Hypothalamus (tissue), 51 donors: Measurements from ENCODE around the gene DIP2B.
"Not testable (repeated sequence)": the region's sequence is repeated elsewhere in the genome, so short reads cannot be mapped to it uniquely, and the experiment has no call there.

Experiments
- DNase-seq, 51 donors: peaks; one replicate each; lab custom pipeline; 2025; lab: John Stamatoyannopoulos, UW

Gene DIP2B

GRCh38 chr12:50546441-50547318 is 41.9 kb downstream of the DIP2B start:
- no peak for DNase-seq

DNA sequence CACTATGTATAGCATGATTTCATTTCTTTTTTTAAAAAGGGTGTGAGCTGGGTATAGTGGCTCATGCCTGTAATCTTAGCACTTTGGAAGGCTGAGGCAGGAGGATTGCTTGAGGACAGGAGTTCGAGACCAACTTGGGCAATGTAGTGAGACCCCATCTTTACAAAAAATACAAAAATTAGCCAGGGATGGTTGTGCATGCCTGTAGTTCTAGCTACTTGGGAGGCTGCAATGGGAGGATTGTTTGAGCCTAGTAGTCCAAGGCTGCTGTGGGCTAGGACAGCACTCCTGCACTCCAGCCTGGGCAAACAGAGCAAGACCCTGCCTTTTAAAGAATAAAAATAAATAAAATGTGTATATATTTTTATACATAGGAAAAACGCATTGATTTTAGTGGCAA is 43.0 kb downstream of the DIP2B start:
- no peak for DNase-seq

GRCh38 chr12:50549885-50550284 is 45.1 kb downstream of the DIP2B start:
- DNase-seq: no peak

DNA sequence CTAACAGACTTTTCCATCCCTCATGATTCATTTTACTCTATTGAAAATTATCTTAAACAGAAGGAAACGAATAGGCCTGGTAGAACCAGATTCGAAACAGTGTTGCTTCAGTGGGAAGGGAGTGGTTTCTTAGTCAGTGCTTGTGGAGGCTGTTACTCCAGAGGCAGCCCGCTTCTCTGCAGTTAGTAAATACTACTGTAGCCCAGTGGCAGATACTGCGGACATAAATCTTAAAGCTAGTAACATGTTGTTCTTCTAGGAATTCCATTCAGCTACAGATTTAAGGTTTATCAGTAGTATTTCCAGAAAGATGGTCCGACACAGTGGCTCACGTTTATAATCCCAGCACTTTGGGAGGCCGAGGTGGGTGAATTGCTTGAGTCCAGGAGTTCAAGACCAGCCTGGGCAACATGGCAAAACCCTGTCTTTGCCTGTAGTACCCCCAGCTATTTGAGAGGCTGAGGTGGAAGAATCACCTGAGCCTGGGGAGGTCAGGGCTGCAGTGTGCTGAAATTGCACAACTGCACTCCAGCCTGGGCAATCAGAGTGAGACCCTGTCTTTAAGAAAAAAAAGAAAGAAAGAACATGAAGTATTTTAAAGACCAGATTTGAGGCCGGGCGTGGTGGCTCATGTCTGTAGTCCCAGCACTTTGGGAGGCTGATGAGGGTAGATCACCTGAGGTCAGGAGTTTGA is 45.9 kb downstream of the DIP2B start:
- no peak for DNase-seq

GRCh38 chr12:50551866-50552265 is 47.1 kb downstream of the DIP2B start:
- no peak for DNase-seq

- DNase-seq: no peak
Measured at GRCh38 chr12:50554651-50555050, 49.9 kb downstream of the DIP2B start.

GRCh38 chr12:50555471-50555885 is 50.7 kb downstream of the DIP2B start:
- DNase-seq: no peak

- DNase-seq: no peak
Measured at GRCh38 chr12:50556273-50556672, 51.5 kb downstream of the DIP2B start.

DNA sequence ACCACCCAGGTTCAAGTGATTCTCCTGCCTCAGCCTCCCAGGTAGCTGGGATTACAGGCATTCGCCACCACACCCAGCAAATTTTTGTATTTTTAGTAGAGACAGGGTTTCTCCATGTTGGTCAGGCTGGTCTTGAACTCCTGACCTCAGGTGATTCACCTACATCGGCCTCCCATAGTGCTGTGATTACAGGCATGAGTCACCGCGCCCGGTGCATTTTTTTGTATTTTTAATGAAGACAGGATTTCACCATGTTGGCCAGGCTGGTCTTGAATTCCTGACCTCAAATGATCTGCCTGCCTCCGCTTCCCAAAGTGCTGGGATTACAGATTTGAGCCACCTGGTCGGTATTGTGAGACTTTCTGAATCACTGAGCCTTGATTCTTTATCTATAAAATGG is 52.0 kb downstream of the DIP2B start:
- not testable (repeated sequence) for DNase-seq

DNA sequence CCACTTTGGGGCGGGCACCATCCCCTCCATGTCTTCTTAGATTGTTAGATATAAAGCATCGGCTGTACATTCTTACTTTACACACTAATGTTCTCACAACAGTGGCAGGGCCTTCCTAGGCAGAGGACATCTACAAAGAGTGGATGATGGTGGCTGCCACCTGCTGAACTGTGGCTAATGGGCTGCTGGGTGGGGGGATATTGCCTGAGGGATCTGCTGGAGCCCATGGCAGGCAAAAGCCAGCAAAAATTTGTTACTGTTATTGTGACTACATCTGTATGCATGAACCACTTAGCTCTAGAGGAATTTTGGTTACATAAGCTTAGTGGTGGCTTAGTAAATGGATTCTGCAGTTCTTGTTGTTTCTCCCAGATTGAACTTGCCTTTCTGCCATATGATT is 52.6 kb downstream of the DIP2B start:
- no peak for DNase-seq

DNA sequence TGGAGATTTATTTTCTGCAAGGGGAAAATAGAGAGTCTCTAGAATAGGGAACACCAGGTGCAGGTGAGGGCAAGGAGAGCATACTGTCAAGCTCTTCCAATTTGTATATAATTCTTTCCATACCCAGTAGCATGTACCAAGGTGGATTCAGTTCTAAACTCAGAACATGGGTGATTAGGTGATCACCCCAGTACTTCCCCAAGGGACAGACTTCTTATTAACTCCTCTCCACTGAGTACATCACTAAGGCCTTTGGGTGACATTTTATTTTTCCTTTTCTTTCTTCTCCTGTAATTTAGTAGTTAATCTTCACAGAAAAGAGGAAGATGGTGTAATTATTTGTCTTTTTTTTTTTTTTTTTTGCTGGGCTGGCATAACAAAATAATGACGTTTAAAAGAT is 54.2 kb downstream of the DIP2B start:
- DNase-seq: no peak

DNA sequence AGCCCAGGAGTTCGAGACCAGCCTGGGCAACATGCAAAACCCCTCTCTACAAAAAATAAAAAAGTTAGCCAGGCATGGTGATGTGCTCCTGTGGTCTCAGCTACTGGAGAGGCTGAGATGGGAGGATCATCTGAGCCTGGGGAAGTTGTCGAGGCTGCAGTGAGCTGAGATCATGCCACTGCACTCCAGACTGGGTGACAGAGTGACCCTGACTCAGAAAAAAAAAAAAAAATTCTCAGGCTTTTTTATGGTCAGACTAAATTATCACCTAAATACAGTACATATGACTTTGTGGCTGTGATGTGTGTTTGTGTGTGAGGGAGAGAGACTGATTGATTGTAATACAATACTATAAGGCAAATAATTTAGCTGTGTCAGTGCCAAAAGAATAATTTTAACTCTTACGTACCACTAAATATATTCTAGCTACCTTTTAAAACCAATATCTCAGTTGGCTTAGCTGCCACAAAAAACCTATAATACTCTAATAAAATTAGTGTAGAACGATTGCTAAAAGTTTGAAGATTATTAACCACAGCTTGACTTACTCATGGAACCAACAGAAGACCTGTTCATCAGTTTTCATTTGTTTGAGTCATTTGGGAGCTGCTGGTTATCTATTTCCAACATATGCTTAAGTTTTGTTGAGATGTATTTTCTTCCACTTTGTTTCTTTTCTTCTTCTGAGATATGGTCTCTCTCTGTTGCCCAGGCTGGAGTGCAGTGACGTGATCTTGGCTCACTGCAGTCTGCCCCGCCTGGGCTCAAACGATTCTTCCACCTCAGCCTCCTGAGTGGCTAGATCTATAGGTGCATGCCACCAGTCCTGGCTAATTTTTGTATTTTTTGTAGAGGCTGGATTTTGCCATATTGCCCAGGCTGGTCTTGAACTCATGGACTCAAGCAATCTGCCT is 58.0 kb downstream of the DIP2B start:
- DNase-seq: no peak

DNA sequence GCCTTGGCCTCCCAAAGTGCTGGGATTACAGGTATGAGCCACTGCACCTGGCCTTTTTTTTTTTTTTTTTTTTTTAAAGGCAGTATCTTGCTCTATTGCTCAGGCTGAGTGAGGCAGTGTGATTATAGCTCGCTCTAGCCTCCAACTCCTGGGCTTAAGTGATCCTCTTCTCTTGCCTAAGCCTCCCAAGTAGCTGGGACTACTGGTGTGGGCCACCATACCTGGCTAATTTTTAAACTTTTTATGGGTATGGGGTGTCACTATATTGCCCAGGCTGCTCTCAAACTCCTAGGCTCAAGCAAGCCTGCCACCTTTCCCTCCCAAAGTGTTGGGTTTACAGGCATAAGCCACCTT is 58.6 kb downstream of the DIP2B start:
- no peak for DNase-seq

DNA sequence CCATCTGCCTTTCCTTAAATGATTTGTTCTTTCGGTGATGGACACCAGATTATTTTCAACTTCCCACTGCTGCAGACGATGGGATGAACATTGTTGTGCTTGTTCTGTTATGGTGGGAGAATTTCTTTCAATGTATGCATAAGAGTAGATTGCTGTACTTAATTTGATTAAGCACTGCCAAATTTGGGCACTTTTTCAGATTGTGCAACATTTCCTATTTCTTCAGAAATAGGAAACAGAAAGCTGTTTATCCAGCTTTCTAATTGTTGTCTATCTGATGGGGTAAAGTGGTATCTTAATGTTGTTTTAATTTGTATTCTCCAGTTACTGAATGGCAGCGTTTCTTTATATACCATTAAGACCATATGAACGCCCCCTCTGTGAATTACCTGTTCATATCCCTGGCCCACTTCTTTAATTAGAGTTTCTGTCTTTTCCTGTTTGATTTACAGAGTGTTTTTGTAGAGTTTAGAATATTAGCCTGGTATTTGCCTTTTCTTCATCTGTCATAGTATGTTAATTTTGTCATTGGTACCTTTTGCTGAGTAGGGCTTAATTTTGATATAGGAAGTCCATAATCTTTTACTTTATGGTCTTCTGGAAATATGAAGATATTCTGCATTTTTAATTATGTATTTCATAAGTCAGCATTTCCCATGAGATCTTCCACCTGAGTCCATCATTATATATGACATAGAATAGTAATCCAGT is 59.6 kb downstream of the DIP2B start:
- no peak for DNase-seq

DNA sequence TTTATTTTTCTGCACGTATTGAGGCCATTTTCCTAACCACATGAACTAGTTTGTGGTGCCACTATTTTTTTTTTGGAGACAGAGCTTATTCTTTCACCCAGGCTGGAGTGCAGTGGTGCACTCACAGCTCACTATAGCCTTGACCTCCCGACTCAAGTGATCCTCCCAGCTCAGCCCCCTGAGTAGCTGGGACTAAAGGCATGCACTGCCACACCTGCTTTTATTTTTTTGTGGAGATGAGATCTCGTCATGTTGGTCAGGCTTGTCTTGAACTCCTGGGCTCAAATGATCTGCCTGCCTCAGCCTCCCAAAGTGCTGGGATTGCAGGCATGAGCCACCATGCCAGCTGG is 60.1 kb downstream of the DIP2B start:
- no peak for DNase-seq

DNA sequence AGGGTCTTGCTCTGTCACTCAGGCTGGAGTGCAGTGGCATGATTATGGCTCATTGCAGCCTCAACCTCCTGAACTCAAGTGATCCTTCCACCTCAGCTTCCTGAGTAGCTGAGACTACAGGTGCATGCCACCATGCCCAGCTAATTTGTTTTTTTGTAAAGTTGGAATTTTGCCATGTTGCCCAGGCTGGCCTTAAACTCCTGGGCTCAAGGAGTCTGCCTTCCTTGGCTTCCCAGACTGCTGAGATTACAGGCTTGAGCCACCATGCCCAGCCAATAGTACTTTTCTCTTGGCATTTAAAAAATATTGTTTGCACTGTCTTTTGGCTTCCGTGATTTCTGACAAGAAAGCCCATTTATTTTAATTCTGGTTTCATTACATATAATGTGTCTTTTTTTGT is 61.3 kb downstream of the DIP2B start:
- no peak for DNase-seq

DNA sequence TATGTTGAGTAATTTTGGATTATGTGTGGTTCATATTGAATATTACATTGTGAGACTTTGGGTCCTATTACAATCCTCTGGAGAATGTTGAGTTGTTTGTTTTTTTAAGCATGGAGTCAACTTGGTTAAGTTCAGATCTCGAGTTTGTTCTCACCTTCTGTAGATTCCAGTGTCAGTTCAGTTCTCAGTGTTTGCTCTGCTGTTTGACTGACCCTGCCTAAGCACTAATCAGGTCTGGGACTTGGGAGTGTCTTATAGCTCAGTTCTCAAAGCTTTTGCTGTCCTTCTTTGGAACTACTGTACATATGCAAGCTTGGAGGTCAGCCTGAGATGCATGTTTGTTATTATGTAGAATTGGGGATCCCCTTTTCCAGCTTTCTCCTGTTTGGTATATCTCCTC is 63.1 kb downstream of the DIP2B start:
- DNase-seq: no peak

- DNase-seq: peak in 1 of 51 donors; percentile 18
Measured at GRCh38 chr12:50568338-50569091, 63.7 kb downstream of the DIP2B start.

- DNase-seq: peak in 6 of 51 donors; percentile 2 to 33 (median 18)
Measured at GRCh38 chr12:50569321-50569720, 64.5 kb downstream of the DIP2B start.

- peak in 1 of 51 donors; percentile 14 for DNase-seq
Measured at GRCh38 chr12:50569876-50570275, 65.1 kb downstream of the DIP2B start.
